NCI-H2171 treated with DMSO at 0.1 percent for 48 hours (cell line): ENCODE measurements around the gene RELA.
"Not testable (repeated sequence)": the region's sequence is repeated elsewhere in the genome, so short reads cannot be mapped to it uniquely, and the experiment has no call there.

Source experiments
- DNase-seq: peaks from one replicate; lab custom pipeline; 2025; lab: John Stamatoyannopoulos, UW

The RELA gene

GRCh38 chr11:65672180-65672860, 9.6 kb upstream of the RELA start:
- no peak for DNase-seq

- peak; percentile 39 for DNase-seq
Observed at GRCh38 chr11:65663639-65664200, 1.0 kb upstream of the RELA start.

- DNase-seq: no peak
Observed at GRCh38 chr11:65662247-65662798, 393 bp downstream of the RELA start.

DNA sequence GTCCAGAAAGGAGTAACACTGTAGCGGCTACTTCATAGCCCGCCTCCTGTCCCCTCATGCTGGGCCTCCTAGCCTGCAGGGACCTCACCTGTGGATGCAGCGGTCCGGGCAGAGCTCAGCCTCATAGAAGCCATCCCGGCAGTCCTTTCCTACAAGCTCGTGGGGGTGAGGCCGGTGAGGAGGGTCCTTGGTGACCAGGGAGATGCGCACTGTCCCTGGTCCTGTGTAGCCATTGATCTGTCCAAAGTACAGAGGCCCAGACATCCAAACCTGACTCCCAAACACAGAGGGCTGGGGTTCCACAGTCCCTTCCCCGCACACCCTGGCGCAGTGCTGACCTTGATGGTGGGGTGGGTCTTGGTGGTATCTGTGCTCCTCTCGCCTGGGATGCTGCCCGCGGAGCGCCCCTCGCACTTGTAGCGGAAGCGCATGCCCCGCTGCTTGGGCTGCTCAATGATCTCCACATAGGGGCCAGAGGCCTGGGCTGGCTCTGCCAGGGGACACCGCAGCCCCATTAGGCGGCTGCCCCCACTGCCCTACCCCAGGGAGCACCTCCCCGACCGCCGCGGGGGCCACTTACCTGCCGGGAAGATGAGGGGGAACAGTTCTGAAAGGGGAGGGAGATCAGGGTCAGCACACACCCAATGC, 993 bp downstream of the RELA start:
- no peak for DNase-seq

- DNase-seq: not testable (repeated sequence)
Observed at GRCh38 chr11:65660908-65661307, 1.8 kb downstream of the RELA start.

DNA sequence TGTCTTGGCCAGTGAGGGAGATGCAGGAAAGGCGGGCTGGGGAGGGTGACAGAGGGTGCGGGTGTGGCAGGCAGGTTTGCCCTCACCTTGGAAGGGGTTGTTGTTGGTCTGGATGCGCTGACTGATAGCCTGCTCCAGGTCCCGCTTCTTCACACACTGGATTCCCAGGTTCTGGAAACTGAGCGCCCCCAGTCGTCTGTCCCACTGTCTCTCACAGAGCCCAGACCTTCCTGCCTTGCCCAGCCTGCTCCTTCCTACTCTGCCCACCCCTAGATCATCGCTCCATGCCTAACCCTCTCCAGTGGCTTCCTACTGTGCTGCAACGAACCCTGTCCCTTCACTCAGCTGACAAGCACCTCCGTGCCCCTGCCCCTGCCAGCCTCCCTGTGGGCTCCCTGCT, 2.7 kb downstream of the RELA start:
- no peak for DNase-seq

- no peak for DNase-seq
Observed at GRCh38 chr11:65658174-65659021, 4.3 kb downstream of the RELA start.

DNA sequence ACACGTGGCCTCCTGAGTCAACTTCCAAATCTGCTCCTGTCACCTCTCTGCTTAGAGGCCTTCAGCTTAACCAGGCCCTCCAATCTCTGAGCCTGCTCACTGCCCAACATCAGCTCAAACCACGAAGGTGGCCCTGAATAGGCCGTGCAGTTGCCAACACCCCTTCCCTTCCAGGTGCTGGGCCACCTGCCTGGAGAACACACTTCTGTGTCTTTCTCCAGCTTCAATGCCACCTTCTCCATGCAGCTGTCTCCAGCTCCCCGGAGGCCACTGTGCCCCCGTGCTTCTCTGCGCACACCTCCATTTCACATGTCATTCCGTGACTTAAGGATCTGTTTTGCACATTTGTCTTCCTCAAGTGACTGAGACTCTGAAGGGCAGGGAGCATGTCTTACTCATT, 5.3 kb downstream of the RELA start:
- DNase-seq: no peak

- DNase-seq: no peak
Observed at GRCh38 chr11:65655570-65656332, 7.0 kb downstream of the RELA start.

DNA sequence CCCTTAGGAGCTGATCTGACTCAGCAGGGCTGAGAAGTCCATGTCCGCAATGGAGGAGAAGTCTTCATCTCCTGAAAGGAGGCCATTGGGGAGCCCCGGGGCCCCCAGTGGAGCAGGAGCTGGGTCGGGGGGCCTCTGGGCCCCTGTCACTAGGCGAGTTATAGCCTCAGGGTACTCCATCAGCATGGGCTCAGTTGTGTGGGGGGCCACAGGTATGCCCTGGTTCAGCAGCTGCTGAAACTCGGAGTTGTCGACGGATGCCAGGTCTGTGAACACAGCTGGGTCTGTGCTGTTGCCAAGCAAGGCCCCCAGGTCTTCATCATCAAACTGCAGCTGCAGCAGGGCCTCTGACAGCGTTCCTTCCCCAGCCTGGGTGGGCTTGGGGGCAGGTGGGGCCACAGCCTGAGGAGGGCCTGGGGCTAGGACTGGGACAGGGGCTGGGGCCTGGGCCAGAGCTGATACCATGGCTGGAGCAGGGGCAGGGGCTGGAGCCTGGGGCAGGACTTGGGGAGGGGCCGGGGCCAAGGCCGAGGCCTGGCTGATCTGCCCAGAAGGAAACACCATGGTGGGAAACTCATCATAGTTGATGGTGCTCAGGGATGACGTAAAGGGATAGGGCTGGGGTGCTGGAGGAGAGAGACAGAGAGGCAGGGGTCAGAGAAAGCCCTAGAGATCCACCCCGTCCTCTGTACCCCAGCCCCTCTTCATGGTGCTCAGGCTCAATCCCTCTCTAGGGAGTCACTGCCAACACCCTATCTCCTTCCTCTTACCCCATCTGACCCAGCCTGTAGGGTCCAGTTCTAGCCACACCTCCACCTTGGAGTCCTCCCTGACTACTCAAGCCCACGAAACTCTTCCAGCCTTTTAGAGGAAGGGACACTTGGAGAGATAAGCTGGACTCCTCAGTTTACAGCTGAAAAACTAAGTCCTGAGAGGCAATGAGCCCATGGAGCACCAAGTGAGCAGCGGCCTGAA, 8.1 kb downstream of the RELA start:
- DNase-seq: no peak

GRCh38 chr11:65653229-65654225, 9.2 kb downstream of the RELA start:
- peak; percentile 51 for DNase-seq

- DNase-seq: peak; percentile 82
Observed at GRCh38 chr11:65652511-65653228, 10.0 kb downstream of the RELA start.

- no peak for DNase-seq
Observed at GRCh38 chr11:65651589-65652510, 10.9 kb downstream of the RELA start.

DNA sequence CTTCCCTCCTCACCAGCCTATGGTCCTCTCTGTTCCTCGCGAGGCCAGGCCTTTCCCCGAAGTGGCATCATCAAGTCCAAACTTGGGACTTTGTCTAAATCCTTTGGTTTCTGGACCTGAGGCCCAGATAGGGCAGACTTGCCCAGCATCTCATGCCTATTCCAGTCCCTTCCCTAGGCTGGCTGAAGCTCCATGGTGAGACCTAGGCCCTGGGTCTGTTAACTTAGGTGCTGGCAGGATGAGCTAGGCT, 11.5 kb downstream of the RELA start:
- no peak for DNase-seq

GRCh38 chr11:65650547-65651338, 12.0 kb downstream of the RELA start:
- DNase-seq: no peak

DNA sequence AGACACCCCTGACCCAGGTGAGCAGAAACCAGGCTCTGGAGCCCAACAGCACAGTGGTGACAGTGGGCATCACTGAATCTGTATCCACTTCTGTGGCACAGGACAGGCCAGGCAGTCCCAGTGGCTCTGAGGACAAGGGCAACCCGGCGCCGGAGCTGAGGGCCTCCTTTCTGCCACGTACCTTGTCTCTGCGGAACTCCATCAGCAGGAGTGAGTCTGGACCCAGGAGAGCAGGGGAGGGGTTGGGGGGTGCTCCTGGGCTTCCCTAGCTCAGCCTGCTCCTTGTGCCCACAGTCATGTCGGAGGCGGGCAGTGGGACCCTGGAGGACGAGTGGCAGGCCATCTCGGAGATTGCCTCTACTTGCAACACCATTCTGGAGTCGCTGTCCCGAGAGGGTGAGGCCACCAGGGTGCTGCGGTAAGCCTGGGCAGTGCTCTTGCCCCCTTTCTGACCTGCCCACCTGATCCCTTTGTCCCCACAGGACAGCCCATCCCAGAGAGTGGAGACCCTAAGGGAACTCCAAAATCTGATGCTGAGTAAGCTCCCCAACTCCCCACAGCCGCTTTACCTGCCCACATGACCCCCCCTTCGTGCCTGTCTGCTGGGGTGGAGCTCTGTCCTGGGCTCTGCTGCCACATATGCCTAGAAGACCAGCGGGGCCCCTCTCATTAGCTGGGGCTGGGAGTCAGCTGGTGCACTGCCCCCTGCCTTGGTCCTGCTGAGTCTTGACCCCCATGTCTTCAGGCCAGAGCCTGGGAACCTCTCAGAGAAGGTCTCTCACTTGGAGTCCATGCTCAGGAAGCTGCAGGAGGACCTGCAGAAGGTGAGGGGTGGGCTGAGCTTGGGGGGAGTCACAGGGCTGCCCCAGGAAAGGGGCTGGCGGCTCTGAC, 12.8 kb downstream of the RELA start:
- no peak for DNase-seq
